ENCODE data around the gene STK39. TPM values are rescaled to one million over a fixed set of nuclear protein-coding genes. Genes with fewer than 3 reads are reported as not detected.
"Not testable (repeated sequence)": the region's sequence is repeated elsewhere in the genome, so short reads cannot be mapped to it uniquely, and the experiment has no call there.

Gene STK39
- total and polyA plus RNA-seq, 2 of the 4 experiments (the other 2 are of a cell fraction): 11.8 to 16.4 TPM

GRCh38 chr2:168081452-168081851 lies 165.9 kb downstream of the STK39 start:
- dilution Hi-C loops (cut with HindIII; ENCODE audit: low sequenced_read_pairs, unreplicated experiment); DNase-seq; H3K23ac ChIP-seq (ENCODE audit: low read depth, low read length); H4K20me1 ChIP-seq (ENCODE audit: insufficient read depth, low read length); H3K4me1 ChIP-seq (ENCODE audit: control insufficient read depth, insufficient read depth, low read length); H2AK5ac ChIP-seq (ENCODE audit: low read depth, low read length); H2AK9ac ChIP-seq (replicated peaks; ENCODE audit: low read depth, low read length, poor library complexity); H3K14ac ChIP-seq (replicated peaks; ENCODE audit: low read depth, low read length); H4K91ac ChIP-seq (ENCODE audit: insufficient read depth, low read depth, low read length); H3K36me3 ChIP-seq (ENCODE audit: control insufficient read depth, insufficient read depth, low read length); H3K56ac ChIP-seq (ENCODE audit: extremely low read depth, insufficient read depth, low read length); intact Hi-C loops (cut with micrococcal nuclease); H3K27me3 ChIP-seq (ENCODE audit: control insufficient read depth, insufficient read depth, low read length); POLR2A ChIA-PET (ENCODE audit: unreplicated experiment); H2BK5ac ChIP-seq (ENCODE audit: low read depth, low read length, poor library complexity, severe bottlenecking); H3K27ac ChIP-seq (ENCODE audit: insufficient read depth, low read length); H2BK15ac ChIP-seq (ENCODE audit: low read depth, low read length); H2BK20ac ChIP-seq (ENCODE audit: low read depth, low read length); CTCF ChIA-PET; H3K4ac ChIP-seq (ENCODE audit: low read depth, low read length); H3K9ac ChIP-seq (ENCODE audit: low read depth, low read length); H2AFZ ChIP-seq (replicated peaks; ENCODE audit: low read length, poor library complexity); BruUV-seq (replicated peaks); H3K9me3 ChIP-seq (ENCODE audit: control insufficient read depth, insufficient read depth, low read length); H4K8ac ChIP-seq (ENCODE audit: low read depth in 2 of 2, low read length in 2 of 2); H3K9me1 ChIP-seq (ENCODE audit: insufficient read depth, low read length); H3K4me3 ChIP-seq (ENCODE audit: insufficient read depth, low read depth, low read length); ATAC-seq (ENCODE audit: low read depth); H4K5ac ChIP-seq (ENCODE audit: low read depth, low read length); H2BK120ac ChIP-seq (ENCODE audit: low read depth, low read length); H3K4me2 ChIP-seq (ENCODE audit: low read depth, low read length); in situ Hi-C loops (cut with MboI; ENCODE audit: low sequenced_read_pairs); H3K18ac ChIP-seq (ENCODE audit: low read depth, low read length): not testable (repeated sequence)
- H3K79me1 ChIP-seq (ENCODE audit: low read depth in 1 of 2, low read length in 2 of 2): peaks cover 2 to 29% of the 10 kb centered on the region in 2 experiments
- no CpG with 5 or more reads among the region's 3 CpGs for WGBS, 2 experiments (ENCODE audit: extremely low coverage in 2 of 2, insufficient read length in 1 of 2)
